GM12873 (cell line): ENCODE measurements around the gene MAP2K6.

Experiments
- TF ChIP-seq, protein P1 (sequence below): IDR thresholded peaks from 2 replicates; pipeline ENCODE4 v1.5.1; 2012; ENCODE audit warnings: low read depth, mild to moderate bottlenecking, moderate library complexity, low read length, control low read depth; ENCODE audit not compliant: insufficient read depth; ENCODE audit errors: missing control alignments

MAP2K6 gene

GRCh38 chr17:69574257-69575197, 160.0 kb downstream of the MAP2K6 start:
- TF ChIP-seq, protein P1, sequence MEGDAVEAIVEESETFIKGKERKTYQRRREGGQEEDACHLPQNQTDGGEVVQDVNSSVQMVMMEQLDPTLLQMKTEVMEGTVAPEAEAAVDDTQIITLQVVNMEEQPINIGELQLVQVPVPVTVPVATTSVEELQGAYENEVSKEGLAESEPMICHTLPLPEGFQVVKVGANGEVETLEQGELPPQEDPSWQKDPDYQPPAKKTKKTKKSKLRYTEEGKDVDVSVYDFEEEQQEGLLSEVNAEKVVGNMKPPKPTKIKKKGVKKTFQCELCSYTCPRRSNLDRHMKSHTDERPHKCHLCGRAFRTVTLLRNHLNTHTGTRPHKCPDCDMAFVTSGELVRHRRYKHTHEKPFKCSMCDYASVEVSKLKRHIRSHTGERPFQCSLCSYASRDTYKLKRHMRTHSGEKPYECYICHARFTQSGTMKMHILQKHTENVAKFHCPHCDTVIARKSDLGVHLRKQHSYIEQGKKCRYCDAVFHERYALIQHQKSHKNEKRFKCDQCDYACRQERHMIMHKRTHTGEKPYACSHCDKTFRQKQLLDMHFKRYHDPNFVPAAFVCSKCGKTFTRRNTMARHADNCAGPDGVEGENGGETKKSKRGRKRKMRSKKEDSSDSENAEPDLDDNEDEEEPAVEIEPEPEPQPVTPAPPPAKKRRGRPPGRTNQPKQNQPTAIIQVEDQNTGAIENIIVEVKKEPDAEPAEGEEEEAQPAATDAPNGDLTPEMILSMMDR: no peak

DNA sequence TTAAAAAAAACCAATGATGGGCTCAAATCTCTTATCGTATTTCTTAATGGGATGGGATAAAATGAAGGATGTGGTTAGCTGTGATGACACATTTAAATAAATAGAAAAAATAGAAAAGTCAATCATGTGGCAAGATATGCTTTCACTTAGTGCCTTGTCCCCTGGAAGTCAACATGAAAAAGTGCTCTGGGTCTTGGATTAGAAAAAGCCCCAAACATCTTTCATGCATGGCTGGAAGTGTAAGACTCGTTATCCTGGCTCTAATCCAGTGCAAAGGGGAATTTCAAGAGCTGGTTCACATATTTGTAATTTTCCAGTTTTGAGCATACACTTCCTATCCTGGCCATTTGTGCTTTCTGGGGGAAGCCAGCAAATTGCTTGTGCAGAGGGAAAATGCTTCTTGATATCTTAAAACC, 160.9 kb downstream of the MAP2K6 start:
- TF ChIP-seq, protein P1: no peak

- TF ChIP-seq, protein P1: no peak
These were observed 162.6 kb downstream of the MAP2K6 start for GRCh38 chr17:69577098-69577497.

DNA sequence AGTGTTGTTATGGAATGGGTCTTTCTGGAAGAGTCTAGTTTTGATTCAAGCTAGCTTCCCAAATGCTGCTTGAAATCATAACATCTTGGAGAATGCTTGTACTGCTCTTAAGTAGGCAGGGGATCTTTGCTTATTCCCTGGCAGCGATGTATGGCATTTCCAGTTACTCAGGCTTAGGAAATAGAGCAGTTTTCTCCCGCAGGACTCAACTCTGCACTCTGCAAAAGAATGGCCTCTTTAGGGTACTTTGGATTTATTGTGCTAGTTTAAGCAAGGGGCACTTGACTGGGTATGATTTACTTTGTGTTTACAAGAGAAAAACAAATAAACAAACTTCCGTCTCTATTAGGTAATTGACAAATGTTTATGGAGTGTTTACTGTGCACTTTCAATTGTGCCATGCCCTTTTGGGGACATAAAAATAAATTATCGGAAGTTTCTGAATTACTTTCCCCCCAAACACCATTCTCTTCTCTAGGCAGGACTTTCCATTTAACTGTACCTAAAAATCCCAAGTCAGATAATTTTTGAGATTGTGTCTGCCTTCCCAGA, 164.0 kb downstream of the MAP2K6 start:
- TF ChIP-seq, protein P1: no peak

- TF ChIP-seq, protein P1: no peak
These were observed 165.6 kb downstream of the MAP2K6 start for GRCh38 chr17:69579961-69580677.

DNA sequence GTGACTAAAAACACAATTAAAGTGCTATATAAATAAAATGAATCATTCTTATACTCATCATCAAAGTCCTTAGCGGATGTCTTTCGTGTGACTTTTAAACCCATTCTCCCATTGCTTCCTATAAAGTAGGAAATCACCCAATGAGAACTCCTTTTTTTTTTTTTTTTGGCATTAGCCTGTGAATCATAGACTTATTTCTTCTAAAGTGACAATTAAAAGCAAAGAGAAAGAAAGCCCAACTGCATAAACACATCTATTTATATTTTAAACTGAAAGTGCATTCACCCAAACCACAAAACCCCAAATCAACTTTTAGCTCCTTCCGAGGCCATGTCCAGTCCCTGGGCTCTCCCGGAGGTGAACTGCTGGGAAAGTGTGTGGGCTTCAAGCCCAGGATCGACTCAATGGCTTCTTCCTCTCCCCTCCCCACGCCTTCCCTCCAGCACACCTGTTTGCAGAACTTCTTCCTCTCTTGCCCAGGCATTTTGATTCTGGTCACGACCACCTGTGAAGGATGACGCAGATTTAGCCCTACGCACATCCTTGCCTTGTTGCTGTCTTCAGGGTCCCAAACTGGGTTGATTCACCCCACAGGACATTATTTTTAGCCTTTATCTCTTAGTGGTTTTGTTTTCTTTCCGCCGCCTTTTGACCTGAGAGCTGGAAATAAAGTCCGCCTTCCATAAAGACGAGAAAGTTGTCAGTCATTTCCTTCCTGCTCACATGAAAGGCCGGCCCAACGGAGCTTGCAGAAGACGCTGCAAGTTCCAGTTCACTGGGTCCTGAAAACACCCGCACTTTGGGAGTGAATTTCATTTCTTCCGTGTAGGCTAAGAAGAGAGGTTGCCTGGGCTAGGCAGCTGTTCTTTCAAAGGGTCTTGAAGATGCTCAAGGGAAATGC, 166.8 kb downstream of the MAP2K6 start:
- TF ChIP-seq, protein P1: no peak

DNA sequence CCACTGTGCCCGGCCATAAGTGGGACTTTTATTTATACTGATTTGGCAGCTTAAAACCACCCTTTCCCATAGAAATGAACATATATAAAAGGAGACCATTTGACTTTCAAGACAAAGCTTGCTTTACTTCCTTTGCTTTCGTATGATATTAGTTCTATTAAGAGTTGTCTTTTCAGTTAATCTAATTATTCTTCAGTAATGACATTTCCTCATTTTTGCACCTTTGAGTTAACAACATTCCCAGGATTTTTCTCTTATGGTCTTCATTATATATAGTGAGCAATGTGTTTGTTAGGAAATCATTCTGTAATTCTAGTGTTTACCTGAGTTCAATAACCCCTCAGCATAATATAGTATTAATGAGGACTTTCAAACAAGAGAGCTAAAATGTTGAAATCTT, 173.8 kb downstream of the MAP2K6 start:
- TF ChIP-seq, protein P1: no peak
